Endometrial microvascular endothelial cells (primary cell): ENCODE data around the gene PCDHA3. TPM values are rescaled to one million over a fixed set of nuclear protein-coding genes. Genes with fewer than 3 reads are reported as not detected.
"Not testable (repeated sequence)": the region's sequence is repeated elsewhere in the genome, so short reads cannot be mapped to it uniquely, and the experiment has no call there.

Source experiments
- in situ Hi-C: cut with HindIII; loops from 2 replicates; pipeline ENCODE4 v1.10.0; 2017; ENCODE audit warnings: low sequenced_read_pairs, low pct_unique_long_range_greater_than_20kb; ENCODE audit errors: inconsistent ontology term
- total RNA-seq: library from RNA; depleted of rRNA; stranded (reverse); fragments of >200 nt; gene quantifications from one replicate; pipeline ENCODE4 v1.2.3, GENCODE V29; 2015; ENCODE audit errors: inconsistent ontology term

PCDHA3 gene
- total RNA-seq, 1 donor from 2014 or later: not detected

DNA sequence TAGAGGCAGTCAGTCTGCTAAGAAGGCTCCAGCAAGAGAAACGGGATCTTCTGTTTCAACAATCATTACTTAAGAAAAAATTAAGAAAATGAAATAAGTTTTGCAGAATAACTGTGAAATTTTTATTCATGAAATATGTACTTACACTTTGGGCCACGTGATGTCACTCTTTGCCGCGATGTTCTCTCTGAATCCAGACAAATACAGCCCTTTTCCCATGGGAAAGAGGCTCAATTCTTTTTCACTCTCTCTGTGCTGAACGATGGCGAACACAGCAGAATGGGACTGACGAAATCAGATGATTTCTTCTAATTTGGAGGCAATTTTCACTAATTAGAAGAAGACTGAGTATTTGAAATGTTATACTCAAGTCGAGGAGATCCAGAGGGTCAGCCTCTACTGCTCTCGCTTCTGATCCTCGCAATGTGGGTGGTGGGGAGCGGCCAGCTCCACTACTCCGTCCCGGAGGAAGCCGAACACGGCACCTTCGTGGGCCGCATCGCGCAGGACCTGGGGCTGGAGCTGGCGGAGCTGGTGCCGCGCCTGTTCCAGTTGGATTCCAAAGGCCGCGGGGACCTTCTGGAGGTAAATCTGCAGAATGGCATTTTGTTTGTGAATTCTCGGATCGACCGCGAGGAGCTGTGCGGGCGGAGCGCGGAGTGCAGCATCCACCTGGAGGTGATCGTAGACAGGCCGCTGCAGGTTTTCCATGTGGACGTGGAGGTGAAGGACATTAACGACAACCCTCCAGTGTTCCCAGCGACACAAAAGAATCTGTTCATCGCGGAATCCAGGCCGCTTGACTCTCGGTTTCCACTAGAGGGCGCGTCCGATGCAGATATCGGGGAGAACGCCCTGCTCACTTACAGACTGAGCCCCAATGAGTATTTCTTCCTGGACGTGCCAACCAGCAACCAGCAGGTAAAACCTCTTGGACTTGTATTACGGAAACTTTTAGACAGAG, 47.6 kb downstream of the PCDHA3 start, which contains the start of gene PCDHA9:
PCDHA9 (plus strand) TSS at position 244 of the 964 bp plus-strand sequence; CDS start at position 358, 114 bp downstream.
- in situ Hi-C loops: not testable (repeated sequence)

DNA sequence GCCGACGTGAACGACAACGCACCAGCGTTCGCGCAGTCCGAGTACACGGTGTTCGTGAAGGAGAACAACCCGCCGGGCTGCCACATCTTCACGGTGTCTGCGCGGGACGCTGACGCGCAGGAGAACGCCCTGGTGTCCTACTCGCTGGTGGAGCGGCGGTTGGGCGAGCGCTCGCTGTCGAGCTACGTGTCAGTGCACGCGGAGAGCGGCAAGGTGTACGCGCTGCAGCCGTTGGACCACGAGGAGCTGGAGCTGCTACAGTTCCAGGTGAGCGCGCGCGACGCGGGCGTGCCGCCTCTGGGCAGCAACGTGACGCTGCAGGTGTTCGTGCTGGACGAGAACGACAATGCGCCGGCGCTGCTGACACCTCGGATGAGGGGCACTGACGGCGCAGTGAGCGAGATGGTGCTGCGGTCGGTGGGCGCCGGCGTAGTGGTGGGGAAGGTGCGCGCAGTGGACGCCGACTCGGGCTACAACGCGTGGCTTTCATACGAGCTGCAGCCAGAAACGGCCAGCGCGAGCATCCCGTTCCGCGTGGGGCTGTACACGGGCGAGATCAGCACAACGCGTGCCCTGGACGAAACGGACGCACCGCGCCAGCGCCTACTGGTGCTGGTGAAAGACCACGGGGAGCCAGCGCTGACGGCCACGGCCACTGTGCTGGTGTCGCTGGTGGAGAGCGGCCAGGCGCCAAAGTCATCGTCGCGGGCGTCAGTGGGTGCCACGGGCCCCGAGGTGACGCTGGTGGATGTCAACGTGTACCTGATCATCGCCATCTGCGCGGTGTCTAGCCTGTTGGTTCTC, 49.2 kb downstream of the PCDHA3 start:
- in situ Hi-C loops: not testable (repeated sequence)

Other genes with a start within 250 kb of the PCDHA3 start
- gene SRA1, start 243.6 kb upstream of the PCDHA3 start, total RNA-seq: 26.6 TPM
- 6.3 TPM for gene APBB3, start 236.5 kb upstream of the PCDHA3 start, total RNA-seq
- 60.7 TPM for gene SLC35A4, start 236.2 kb upstream of the PCDHA3 start, total RNA-seq
- gene CD14, start 167.9 kb upstream of the PCDHA3 start, total RNA-seq: not detected
- gene TMCO6, start 161.6 kb upstream of the PCDHA3 start, total RNA-seq: 7.6 TPM
- 66.7 TPM for gene NDUFA2, start 153.4 kb upstream of the PCDHA3 start, total RNA-seq
- 87.9 TPM for gene IK, start 153.2 kb upstream of the PCDHA3 start, total RNA-seq
- gene WDR55, start 136.2 kb upstream of the PCDHA3 start, total RNA-seq: 29.4 TPM
- 0.37 TPM for gene DND1, start 127.5 kb upstream of the PCDHA3 start, total RNA-seq
- gene HARS1, start 109.7 kb upstream of the PCDHA3 start, total RNA-seq: 118 TPM
- gene HARS2, start 109.6 kb upstream of the PCDHA3 start, total RNA-seq: 26.4 TPM
- 41.3 TPM for gene ZMAT2, start 100.6 kb upstream of the PCDHA3 start, total RNA-seq
- gene PCDHA1, start 14.9 kb upstream of the PCDHA3 start, total RNA-seq: not detected
- gene PCDHA2, start 6.2 kb upstream of the PCDHA3 start, total RNA-seq: not detected
- not detected for gene PCDHA4, start 6.0 kb downstream of the PCDHA3 start, total RNA-seq
- gene PCDHA5, start 20.6 kb downstream of the PCDHA3 start, total RNA-seq: not detected
- not detected for gene PCDHA6, start 26.9 kb downstream of the PCDHA3 start, total RNA-seq
- gene PCDHA7, start 33.2 kb downstream of the PCDHA3 start, total RNA-seq: not detected
- gene PCDHA8, start 40.1 kb downstream of the PCDHA3 start, total RNA-seq: not detected
- not detected for gene PCDHA9, start 47.3 kb downstream of the PCDHA3 start, total RNA-seq
- gene PCDHA10, start 54.8 kb downstream of the PCDHA3 start, total RNA-seq: not detected
- gene PCDHA11, start 67.9 kb downstream of the PCDHA3 start, total RNA-seq: not detected
- gene PCDHA12, start 74.3 kb downstream of the PCDHA3 start, total RNA-seq: not detected
- gene PCDHA13, start 81.1 kb downstream of the PCDHA3 start, total RNA-seq: not detected
- gene PCDHAC1, start 125.2 kb downstream of the PCDHA3 start, total RNA-seq: not detected
- not detected for gene PCDHAC2, start 165.4 kb downstream of the PCDHA3 start, total RNA-seq